22Rv1 (cell line): ENCODE data around the gene PID1.

Experiments used
- CTCF ChIP-seq: fragments of 450-650 bp; IDR thresholded peaks from 2 replicates; pipeline ENCODE4 v1.5.1; 2017; ENCODE audit warnings: mild to moderate bottlenecking
- ZFX ChIP-seq: fragments of 450-650 bp; IDR thresholded peaks from 2 replicates; pipeline ENCODE4 v1.6.1; 2017; ENCODE audit warnings: antibody characterized with exemption, borderline replicate concordance

GRCh38 chr2:229170916-229171315 lies 100.2 kb downstream of the PID1 start:
- TF ChIP-seq CTCF, result no peak
- TF ChIP-seq ZFX, result no peak
